D721Med (cell line): Measurements from ENCODE around the gene ANKRD26.

Source experiments
- DNase-seq: peaks from one replicate; pipeline ENCODE4 v3.0.0; 2011; ENCODE audit warnings: low spot score; ENCODE audit not compliant: insufficient read length
- FAIRE-seq: peaks from 2 replicates; lab custom pipeline; 2011; peaks lifted over from hg19 to GRCh38; lab: Jason Lieb, UNC
- TF ChIP-seq, protein P1 (sequence below): IDR thresholded peaks from 2 replicates; pipeline ENCODE4 v1.5.1; 2012; ENCODE audit warnings: mild to moderate bottlenecking, control low read depth; ENCODE audit not compliant: insufficient read depth; ENCODE audit errors: missing control alignments

The ANKRD26 gene

DNA sequence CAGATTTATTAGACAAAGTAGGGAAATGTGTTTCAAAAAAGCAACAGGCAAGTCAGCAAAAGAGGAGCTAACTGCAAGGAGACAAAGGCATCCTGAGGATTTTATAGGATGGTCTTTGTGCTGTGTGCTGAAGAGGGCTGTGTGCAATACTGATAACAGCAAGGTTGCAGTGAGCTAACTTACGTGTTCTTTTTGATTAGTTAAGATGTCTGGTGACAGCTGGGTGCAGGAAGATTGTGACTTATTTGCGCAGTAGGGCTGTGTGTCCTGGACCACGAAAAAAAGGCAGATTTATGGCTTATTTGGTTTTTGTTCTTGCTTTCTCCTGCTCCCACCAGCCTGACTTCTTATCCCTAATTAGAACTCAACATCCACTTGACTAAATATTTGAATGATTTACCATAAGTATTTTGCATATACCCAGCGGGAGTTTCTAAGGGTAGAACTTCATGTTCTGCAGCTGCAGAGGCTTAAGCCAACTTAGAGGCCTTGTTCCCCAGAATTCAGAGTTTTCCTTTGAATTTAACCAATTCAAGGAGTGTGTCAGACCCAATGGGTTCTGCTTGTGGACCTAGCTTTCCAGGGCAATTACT is 119.0 kb downstream of the ANKRD26 start:
- TF ChIP-seq, protein P1, sequence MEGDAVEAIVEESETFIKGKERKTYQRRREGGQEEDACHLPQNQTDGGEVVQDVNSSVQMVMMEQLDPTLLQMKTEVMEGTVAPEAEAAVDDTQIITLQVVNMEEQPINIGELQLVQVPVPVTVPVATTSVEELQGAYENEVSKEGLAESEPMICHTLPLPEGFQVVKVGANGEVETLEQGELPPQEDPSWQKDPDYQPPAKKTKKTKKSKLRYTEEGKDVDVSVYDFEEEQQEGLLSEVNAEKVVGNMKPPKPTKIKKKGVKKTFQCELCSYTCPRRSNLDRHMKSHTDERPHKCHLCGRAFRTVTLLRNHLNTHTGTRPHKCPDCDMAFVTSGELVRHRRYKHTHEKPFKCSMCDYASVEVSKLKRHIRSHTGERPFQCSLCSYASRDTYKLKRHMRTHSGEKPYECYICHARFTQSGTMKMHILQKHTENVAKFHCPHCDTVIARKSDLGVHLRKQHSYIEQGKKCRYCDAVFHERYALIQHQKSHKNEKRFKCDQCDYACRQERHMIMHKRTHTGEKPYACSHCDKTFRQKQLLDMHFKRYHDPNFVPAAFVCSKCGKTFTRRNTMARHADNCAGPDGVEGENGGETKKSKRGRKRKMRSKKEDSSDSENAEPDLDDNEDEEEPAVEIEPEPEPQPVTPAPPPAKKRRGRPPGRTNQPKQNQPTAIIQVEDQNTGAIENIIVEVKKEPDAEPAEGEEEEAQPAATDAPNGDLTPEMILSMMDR = no peak
- DNase-seq (no peak), FAIRE-seq (no peak)

DNA sequence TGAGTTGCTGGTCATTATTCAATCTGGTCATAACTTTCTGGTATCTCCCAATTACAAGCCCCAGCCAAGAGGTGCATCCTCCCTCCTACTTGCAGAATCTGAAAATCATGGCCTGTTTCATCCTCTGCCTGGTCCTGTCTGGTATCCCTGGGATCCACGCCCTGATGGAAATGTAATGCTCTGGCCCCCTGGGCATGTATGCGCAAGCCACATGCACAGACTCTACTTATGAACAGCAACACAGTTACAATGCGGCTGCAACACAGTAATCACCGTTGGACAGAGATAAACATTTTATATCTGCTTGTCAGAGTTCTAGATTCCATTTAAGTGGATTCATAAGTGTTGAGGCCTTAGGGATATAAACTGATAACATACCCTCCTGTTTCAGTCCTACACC is 121.8 kb downstream of the ANKRD26 start:
- DNase-seq = no peak
- FAIRE-seq = no peak
- TF ChIP-seq, protein P1 = no peak

DNA sequence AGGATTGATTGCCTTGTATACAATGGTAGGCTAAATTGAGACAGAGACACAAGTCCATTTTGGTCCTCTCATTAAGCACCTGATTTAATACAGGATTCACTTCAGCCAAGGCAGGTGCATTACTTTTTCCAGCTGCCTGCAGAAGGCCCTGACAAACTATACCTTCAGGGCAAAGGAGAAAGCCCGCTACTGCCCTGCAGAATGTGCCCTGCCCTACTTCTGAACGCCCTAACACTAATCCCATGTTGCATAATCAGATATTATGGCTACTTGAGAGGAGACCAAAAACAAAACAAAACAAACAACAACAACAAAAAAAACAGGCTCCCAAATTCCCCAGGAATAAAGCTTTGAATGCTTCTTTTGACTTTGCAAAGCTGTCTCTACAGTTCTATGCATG is 122.7 kb downstream of the ANKRD26 start:
- TF ChIP-seq, protein P1 = no peak
- no peak for FAIRE-seq
- DNase-seq = no peak

DNA sequence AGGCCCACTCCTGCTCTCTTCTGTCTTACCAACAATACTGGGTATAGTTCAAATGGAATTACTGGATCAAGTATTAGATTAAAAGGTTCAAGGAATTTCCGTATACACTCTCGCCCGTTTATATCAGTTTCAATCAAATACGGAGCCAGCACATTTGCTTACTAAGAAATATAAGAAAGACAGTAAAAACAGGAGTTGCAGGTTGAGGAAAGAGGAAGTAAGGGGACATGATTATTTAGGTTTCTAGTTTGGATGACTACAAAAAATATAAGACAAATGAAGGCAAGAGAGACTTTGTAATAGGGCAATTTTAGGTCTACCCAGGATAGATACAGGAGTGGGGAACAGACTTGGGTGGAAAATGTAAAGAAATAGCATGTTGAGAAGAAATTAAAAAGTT is 129.6 kb downstream of the ANKRD26 start:
- DNase-seq = no peak
- TF ChIP-seq, protein P1 = no peak
- FAIRE-seq = no peak

DNA sequence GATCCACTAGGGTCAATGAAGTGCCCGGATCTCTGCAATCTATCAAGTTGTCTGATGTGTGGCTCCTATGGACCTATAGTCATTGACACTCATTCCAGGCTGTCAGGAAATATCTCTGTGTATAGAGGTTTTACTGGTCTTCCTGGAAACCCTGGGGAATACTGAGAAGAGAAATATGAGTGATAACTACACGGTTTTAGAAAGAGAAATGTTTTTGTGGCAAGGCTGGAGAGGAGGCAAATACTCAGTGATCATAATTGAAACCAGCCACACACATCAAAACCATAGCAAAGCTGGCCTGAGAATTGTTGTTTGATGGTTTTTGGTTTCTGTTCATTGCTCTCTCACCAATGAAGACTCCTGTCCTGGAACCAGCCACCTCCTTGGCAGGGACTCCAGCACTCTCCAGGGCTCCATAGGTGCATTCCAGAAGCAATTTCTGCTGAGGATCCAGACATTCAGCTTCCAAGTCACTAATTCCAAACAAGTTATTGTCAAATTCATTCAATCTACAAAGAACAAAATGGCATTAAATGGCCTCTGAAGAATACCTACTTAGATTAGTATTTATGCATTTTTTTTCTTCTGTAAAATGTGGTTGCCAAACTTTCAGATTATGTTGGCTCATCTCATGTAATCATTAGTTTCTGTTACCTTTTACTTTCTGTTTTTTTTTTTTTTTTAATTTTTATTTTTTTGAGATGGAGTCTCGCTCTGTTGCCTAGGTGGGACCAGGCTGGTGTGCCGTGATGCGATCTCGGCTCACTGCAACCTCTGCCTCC is 131.0 kb downstream of the ANKRD26 start:
- DNase-seq (no peak), FAIRE-seq (no peak)
- TF ChIP-seq, protein P1 = no peak

DNA sequence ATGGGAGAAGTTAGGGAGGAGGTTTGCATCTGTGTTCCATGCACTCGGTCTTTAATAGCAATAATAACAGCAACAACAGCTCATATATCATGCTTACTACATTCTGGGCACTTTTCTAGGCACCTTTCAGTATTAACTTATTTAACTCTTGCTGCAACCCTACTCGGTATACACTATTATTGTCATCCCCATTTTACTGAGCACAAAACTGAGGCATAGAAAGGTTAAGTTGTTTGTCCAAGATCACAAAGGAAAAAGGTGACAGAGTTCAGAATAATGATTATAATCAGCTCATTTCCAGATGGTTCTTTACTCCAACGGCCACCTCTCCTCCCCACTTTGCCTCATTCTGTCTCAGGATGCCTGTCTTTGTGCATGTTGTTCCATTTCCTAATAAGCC is 137.5 kb downstream of the ANKRD26 start:
- FAIRE-seq = no peak

More for the DNA sequence above, 137.5 kb downstream of the ANKRD26 start:
- no peak for DNase-seq
- TF ChIP-seq, protein P1 = no peak
